HepG2 (cell line): ENCODE results near the gene PRMT5. TPM values are rescaled to one million over a fixed set of nuclear protein-coding genes. Genes with fewer than 3 reads are reported as not detected.

Experiments
- ARID4A ChIP-seq: sonication (generic); formaldehyde crosslinking; IDR thresholded peaks from 2 replicates; pipeline ENCODE4 v1.5.0; 2020; ENCODE audit warnings: mild to moderate bottlenecking, missing genetic modification reagents, borderline replicate concordance
- GABPA ChIP-seq, 2 experiments: IDR thresholded peaks; 2 replicates each; pipeline ENCODE4 v1.6.1; 2011 to 2016; ENCODE audit warnings: low read depth in 2 of 2, low read length in 1 of 2, missing biosample characterization in 1 of 2, missing genetic modification characterization in 1 of 2
- GZF1 ChIP-seq: sonication (generic); formaldehyde crosslinking; IDR thresholded peaks from 2 replicates; pipeline ENCODE4 v1.5.1; 2020; ENCODE audit warnings: mild to moderate bottlenecking, missing genetic modification reagents
- HES4 ChIP-seq: sonication (generic); formaldehyde crosslinking; IDR thresholded peaks from 2 replicates; pipeline ENCODE4 v1.9.0; 2021; ENCODE audit warnings: mild to moderate bottlenecking, missing genetic modification reagents, borderline replicate concordance
- HIC2 ChIP-seq: sonication (generic); formaldehyde crosslinking; IDR thresholded peaks from 2 replicates; pipeline ENCODE4 v1.9.0; 2022; ENCODE audit warnings: low read depth, missing genetic modification reagents
- HNRNPK ChIP-seq: fragments of 200-400 bp; formaldehyde crosslinking; IDR thresholded peaks from 2 replicates; pipeline ENCODE4 v1.6.1; 2018; ENCODE audit warnings: low read length, low read depth, moderate library complexity, mild to moderate bottlenecking; ENCODE audit not compliant: poor library complexity, severe bottlenecking
- HOXA9 ChIP-seq: sonication (generic); formaldehyde crosslinking; IDR thresholded peaks from 2 replicates; pipeline ENCODE4 v1.8.1; 2022; ENCODE audit warnings: missing genetic modification reagents, mild to moderate bottlenecking, moderate library complexity, borderline replicate concordance
- MTA3 ChIP-seq: sonication (generic); formaldehyde crosslinking; IDR thresholded peaks from 2 replicates; pipeline ENCODE4 v1.4.0; 2020; ENCODE audit warnings: missing genetic modification reagents
- NCOA2 ChIP-seq: sonication (generic); formaldehyde crosslinking; IDR thresholded peaks from 2 replicates; pipeline ENCODE4 v1.8.0; 2022; ENCODE audit warnings: inconsistent platforms
- NFIB ChIP-seq: sonication (generic); formaldehyde crosslinking; IDR thresholded peaks from 2 replicates; pipeline ENCODE4 v1.9.0; 2021; ENCODE audit warnings: missing genetic modification reagents, mild to moderate bottlenecking, borderline replicate concordance
- PITX1 ChIP-seq: sonication (generic); formaldehyde crosslinking; IDR thresholded peaks from 2 replicates; pipeline ENCODE4 v1.5.1; 2020; ENCODE audit warnings: mild to moderate bottlenecking, missing genetic modification reagents
- SPEN ChIP-seq: sonication (generic); formaldehyde crosslinking; IDR thresholded peaks from 2 replicates; pipeline ENCODE4 v1.5.1; 2020; ENCODE audit warnings: low read depth, mild to moderate bottlenecking, missing genetic modification reagents
- ZBTB39 ChIP-seq: sonication (generic); formaldehyde crosslinking; IDR thresholded peaks from 2 replicates; pipeline ENCODE4 v1.5.0; 2020; ENCODE audit warnings: missing genetic modification reagents
- ZFP41 ChIP-seq: sonication (generic); formaldehyde crosslinking; IDR thresholded peaks from 2 replicates; pipeline ENCODE4 v1.4.0; 2020; ENCODE audit warnings: mild to moderate bottlenecking, missing genetic modification reagents, borderline replicate concordance
- ZNF224 ChIP-seq: sonication (generic); formaldehyde crosslinking; IDR thresholded peaks from 2 replicates; pipeline ENCODE4 v1.5.0; 2020; ENCODE audit warnings: mild to moderate bottlenecking, missing genetic modification reagents
- ZNF280D ChIP-seq: sonication (generic); formaldehyde crosslinking; IDR thresholded peaks from 2 replicates; pipeline ENCODE4 v1.5.1; 2020; ENCODE audit warnings: mild to moderate bottlenecking, missing genetic modification reagents
- ZNF33A ChIP-seq: sonication (generic); formaldehyde crosslinking; IDR thresholded peaks from 2 replicates; pipeline ENCODE4 v1.5.1; 2020; ENCODE audit warnings: missing genetic modification reagents, mild to moderate bottlenecking, moderate library complexity, borderline replicate concordance
- ZNF432 ChIP-seq: sonication (generic); formaldehyde crosslinking; IDR thresholded peaks from 2 replicates; pipeline ENCODE4 v1.5.0; 2020; ENCODE audit warnings: missing genetic modification reagents, mild to moderate bottlenecking, borderline replicate concordance
- polyA plus RNA-seq, 8 experiments: library from polyadenylated mRNA; depleted of rRNA in 3 of 8; stranded (reverse) in 7 of 8; unstranded in 1 of 8; fragments of >200 nt; fragmentation: Illumina TruSeq in 4 of 8; extraction: Trizol in 4 of 8; gene quantifications; 2 replicates each; pipeline versions ENCODE4 v1.2.1 to v1.2.3, GENCODE V29; 2011 to 2016; ENCODE audit warnings: low read depth in 4 of 8, missing spikeins in 1 of 8, mixed read lengths in 1 of 8; ENCODE audit not compliant: insufficient read depth in 1 of 8
- total RNA-seq, 5 experiments: library from RNA; depleted of rRNA; stranded (reverse); fragments of >200 nt; fragmentation: Illumina TruSeq; extraction: Trizol; gene quantifications; 2 replicates each; pipeline ENCODE4 v1.2.3, GENCODE V29; 2016; ENCODE audit warnings: low read depth in 1 of 5

PRMT5 gene
- total and polyA plus RNA-seq, 2 of the 13 experiments (the other 11 are each of a cell fraction or from before 2014, with no cell fraction given): 210 to 354 TPM

DNA sequence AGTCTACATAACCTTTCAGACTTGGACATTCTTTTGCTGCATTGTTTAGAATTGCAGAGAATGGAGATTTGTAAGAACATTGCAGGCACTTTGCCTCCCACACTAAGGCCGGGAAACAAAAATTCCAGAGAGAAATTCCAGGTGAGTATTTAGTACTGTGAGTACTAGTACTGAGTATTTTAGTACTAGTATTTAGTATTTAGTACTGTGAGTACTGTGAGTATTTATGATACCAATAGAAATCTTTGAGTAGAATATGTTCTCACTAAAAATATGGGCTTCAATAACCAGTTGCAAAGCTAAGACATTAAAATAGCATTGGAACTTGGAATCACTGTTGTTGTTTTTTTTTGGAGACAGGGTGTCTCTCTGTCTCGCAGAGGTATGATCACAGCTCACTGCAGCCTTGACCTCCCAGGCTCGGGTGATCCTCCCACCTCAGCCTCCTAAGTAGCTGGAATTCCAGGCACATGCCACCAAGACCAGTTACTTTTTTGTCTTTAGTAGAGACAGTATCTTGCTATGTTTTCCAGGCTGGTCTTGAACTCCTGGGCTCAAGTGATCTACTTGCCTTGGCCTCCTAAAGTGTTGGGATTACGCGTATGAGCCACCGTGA lies 33.0 kb upstream of the PRMT5 start (continued):
- TF ChIP-seq HIC2 (CRISPR knock-in tag) (no peak), MTA3 (no peak), PITX1 (no peak), GZF1 (CRISPR knock-in tag) (no peak), ZFP41 (no peak), HOXA9 (CRISPR knock-in tag) (no peak), HNRNPK (no peak), ARID4A (CRISPR knock-in tag) (no peak), ZNF280D (CRISPR knock-in tag) (no peak), NFIB (CRISPR knock-in tag) (no peak), NCOA2 (CRISPR knock-in tag) (no peak), HES4 (CRISPR knock-in tag) (no peak), GABPA (IDR thresholded peaks at IDR 0.05; ENCODE audit: low read depth, low read length) (no peak), GABPA (CRISPR knock-in tag; IDR thresholded peaks at IDR 0.05; ENCODE audit: low read depth) (no peak), ZBTB39 (CRISPR knock-in tag) (peak; percentile 95), ZNF432 (CRISPR knock-in tag) (no peak), ZNF33A (CRISPR knock-in tag) (no peak), SPEN (CRISPR knock-in tag) (no peak), ZNF224 (CRISPR knock-in tag) (no peak)
